GM23338 (cell line): Measurements from ENCODE around the gene DDI2. TPM values are rescaled to one million over a fixed set of nuclear protein-coding genes. Genes with fewer than 3 reads are reported as not detected.

Experiments used
- ATAC-seq: fragments of 200-7000 bp; cut with Tn5 transposase; 3 replicates; pipeline ENCODE4 v1.9.1; 2020
- DNase-seq: peaks from one replicate; pipeline ENCODE4 v3.0.0-alpha.2; 2015; ENCODE audit warnings: low spot score
- H2AFZ ChIP-seq: fragments of 200-600 bp; sonication (generic); 2 replicates; pipeline ENCODE4 v1.8.0; 2016; ENCODE audit warnings: antibody characterized with exemption, mild to moderate bottlenecking, moderate library complexity
- H3F3A ChIP-seq: fragments of 200-600 bp; sonication (generic); replicated peaks from 2 replicates; pipeline ENCODE4 v1.8.0; 2017; ENCODE audit warnings: antibody characterized with exemption, mixed run types, low read depth
- H3K27ac ChIP-seq: fragments of 200-600 bp; sonication (generic); 2 replicates; pipeline ENCODE4 v1.6.1; 2016; ENCODE audit warnings: low read depth
- H3K27me3 ChIP-seq: fragments of 200-600 bp; sonication (generic); 2 replicates; pipeline ENCODE4 v1.8.0; 2016; ENCODE audit warnings: mild to moderate bottlenecking, mixed run types, moderate library complexity; ENCODE audit not compliant: insufficient read depth
- H3K36me3 ChIP-seq: fragments of 200-600 bp; sonication (generic); 2 replicates; pipeline ENCODE4 v1.8.0; 2016; ENCODE audit warnings: mild to moderate bottlenecking; ENCODE audit not compliant: insufficient read depth
- H3K4me1 ChIP-seq: fragments of 200-600 bp; sonication (generic); 2 replicates; pipeline ENCODE4 v1.8.0; 2016; ENCODE audit warnings: mild to moderate bottlenecking, moderate library complexity; ENCODE audit not compliant: insufficient read depth
- H3K4me2 ChIP-seq: fragments of 200-600 bp; sonication (generic); 2 replicates; pipeline ENCODE4 v1.7.1; 2017; ENCODE audit warnings: mixed run types
- H3K4me3 ChIP-seq: fragments of 200-600 bp; sonication (generic); 2 replicates; pipeline ENCODE4 v1.6.1; 2016; ENCODE audit warnings: mixed run types
- H3K79me2 ChIP-seq: fragments of 200-600 bp; sonication (generic); replicated peaks from 2 replicates; pipeline ENCODE4 v1.8.0; 2017; ENCODE audit warnings: mild to moderate bottlenecking; ENCODE audit not compliant: insufficient read depth
- H3K9me2 ChIP-seq: fragments of 200-600 bp; sonication (generic); 2 replicates; pipeline ENCODE4 v1.8.0; 2017; ENCODE audit not compliant: insufficient read depth
- H4K20me1 ChIP-seq: fragments of 200-600 bp; sonication (generic); replicated peaks from 2 replicates; pipeline ENCODE4 v1.8.0; 2017; ENCODE audit warnings: mild to moderate bottlenecking; ENCODE audit not compliant: insufficient read depth
- H3K27ac Mint-ChIP-seq: 2 replicates; pipeline ENCODE4 v1.8.0; 2020; ENCODE audit warnings: inconsistent platforms, mild to moderate bottlenecking, moderate library complexity, mixed read lengths
- H3K27me3 Mint-ChIP-seq: 3 replicates; pipeline ENCODE4 v1.8.0; 2022; ENCODE audit warnings: low read depth, mild to moderate bottlenecking, moderate library complexity, mixed read lengths, inconsistent platforms; ENCODE audit not compliant: insufficient read depth, poor library complexity
- H3K36me3 Mint-ChIP-seq: 3 replicates; pipeline ENCODE4 v1.8.0; 2021; ENCODE audit warnings: low read depth, mild to moderate bottlenecking, inconsistent platforms, moderate library complexity, mixed read lengths
- H3K4me1 Mint-ChIP-seq: 3 replicates; pipeline ENCODE4 v1.8.0; 2020; ENCODE audit warnings: mild to moderate bottlenecking, inconsistent platforms, mixed read lengths
- H3K4me3 Mint-ChIP-seq: 3 replicates; pipeline ENCODE4 v1.8.0; 2021; ENCODE audit warnings: moderate library complexity, mild to moderate bottlenecking, inconsistent platforms, mixed read lengths
- H3K9me3 Mint-ChIP-seq: 3 replicates; pipeline ENCODE4 v1.8.0; 2020; ENCODE audit warnings: moderate library complexity, mild to moderate bottlenecking, inconsistent platforms, mixed read lengths
- CREB1 ChIP-seq: fragments of 250-450 bp; sonication (Bioruptor Pico); IDR thresholded peaks from 2 replicates; pipeline ENCODE4 v1.5.0; 2020; ENCODE audit warnings: low read depth, mild to moderate bottlenecking, moderate library complexity
- CTCF ChIP-seq, 2 experiments: fragments of 200-600 bp in 1 of 2; sonication (generic) in 1 of 2; conservative IDR thresholded peaks; 2 replicates each; pipeline versions ENCODE4 v1.5.1 to v1.6.1; 2016 to 2017; ENCODE audit warnings: antibody characterized with exemption in 2 of 2, low read depth in 2 of 2, mild to moderate bottlenecking in 2 of 2, moderate library complexity in 1 of 2
- EZH2 ChIP-seq: fragments of 200-600 bp; sonication (generic); IDR thresholded peaks from one replicate; pipeline ENCODE4 v1.8.0; 2017; ENCODE audit warnings: antibody characterized with exemption, mild to moderate bottlenecking, low read depth; ENCODE audit not compliant: unreplicated experiment
- JUNB ChIP-seq: IDR thresholded peaks from one replicate; pipeline ENCODE4 v1.6.1; 2016; ENCODE audit warnings: antibody characterized with exemption; ENCODE audit not compliant: unreplicated experiment
- REST ChIP-seq: IDR thresholded peaks from one replicate; pipeline ENCODE4 v1.6.1; 2018; ENCODE audit warnings: antibody characterized with exemption; ENCODE audit not compliant: unreplicated experiment
- ZNF114 ChIP-seq: fragments of 250-450 bp; sonication (Bioruptor Pico); IDR thresholded peaks from 2 replicates; pipeline ENCODE4 v1.5.0; 2020; ENCODE audit warnings: mild to moderate bottlenecking, moderate library complexity
- ZNF331 ChIP-seq: fragments of 250-450 bp; sonication (Bioruptor Pico); IDR thresholded peaks from 2 replicates; pipeline ENCODE4 v1.5.0; 2020; ENCODE audit warnings: low read depth, mild to moderate bottlenecking, moderate library complexity
- polyA plus RNA-seq: library from polyadenylated mRNA; unstranded; fragments of >200 nt; fragmentation: Nextera tagmentation; extraction: Ambion mirVana; gene quantifications from 2 replicates; pipeline ENCODE4 v1.2.1, GENCODE V29; 2016
- total RNA-seq: library from RNA; depleted of rRNA; stranded (reverse); fragments of >200 nt; shearing (Covaris generic); gene quantifications from 2 replicates; pipeline ENCODE4 v1.2.3, GENCODE V29; 2014
- TF ChIP-seq, protein P1 (sequence below): IDR thresholded peaks from 2 replicates; pipeline ENCODE4 v1.6.1; 2016; ENCODE audit warnings: antibody characterized with exemption

Gene DDI2
- total and polyA plus RNA-seq, 2 experiments from 2014 or later = 8.0 to 43.3 TPM

DNA sequence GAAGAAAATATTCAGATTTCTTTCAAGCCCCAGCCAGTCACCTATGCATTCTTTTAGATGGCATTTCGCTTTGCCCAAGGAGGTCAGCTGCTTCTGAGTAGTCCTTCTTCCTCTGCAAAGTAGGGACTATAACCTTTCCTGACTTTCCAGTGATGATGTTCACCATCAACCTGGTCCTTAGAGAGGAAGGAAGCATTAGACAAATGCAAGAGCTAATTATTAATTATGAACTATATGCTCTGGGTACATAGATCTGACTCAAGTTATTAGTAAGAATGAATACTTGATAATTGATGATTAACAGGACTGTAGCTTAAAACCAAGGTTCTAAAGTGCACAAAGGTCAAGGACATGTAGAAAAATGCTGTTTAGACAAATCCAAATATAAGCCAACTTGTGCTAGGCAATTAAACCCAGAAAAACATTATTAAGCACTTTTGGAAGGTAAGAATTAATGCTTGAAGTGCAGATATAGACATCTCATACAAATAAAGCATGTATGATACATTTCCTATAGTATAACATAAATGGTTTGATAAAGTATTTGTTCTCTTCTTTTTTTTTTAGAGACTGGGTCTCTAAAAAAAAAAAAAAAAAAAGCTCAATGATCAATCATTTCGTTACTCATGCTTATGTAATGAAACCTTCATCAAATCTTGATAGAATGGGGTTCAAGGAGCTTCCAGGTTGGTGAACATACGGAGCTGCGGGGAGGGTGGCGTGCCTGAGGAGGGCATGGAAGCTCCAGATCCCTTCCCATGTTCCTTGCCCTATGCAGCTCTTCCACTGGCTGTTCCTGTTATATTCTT, 21.2 kb upstream of the DDI2 start:
- Histone ChIP-seq H3K27ac (no peak overlapping the region), H3F3A (no peaks in the 10 kb centered on the region), H3K36me3 (no peaks in the 10 kb centered on the region), H3K27me3 (no peaks in the 10 kb centered on the region), H2AFZ (0 out of 2 replicates have a peak overlapping the region, but pooled peaks have one; percentile 66), H3K79me2 (no peaks in the 10 kb centered on the region), H3K4me3 (no peak overlapping the region), H3K9me2 (no peaks in the 10 kb centered on the region), H3K4me2 (no peak overlapping the region), H3K4me1 (no peaks in the 10 kb centered on the region), H4K20me1 (no peaks in the 10 kb centered on the region)
- Mint-ChIP-seq H3K36me3 (no peaks in the 10 kb centered on the region), H3K9me3 (no peaks in the 10 kb centered on the region), H3K4me1 (peaks cover 14% of the 10 kb centered on the region; the same call in 2 of the 3 replicates), H3K27ac (no peak overlapping the region), H3K27me3 (peaks cover 4% of the 10 kb centered on the region), H3K4me3 (no peak overlapping the region; the same call in 2 of the 3 replicates)
- TF ChIP-seq CREB1 (no peak), ZNF331 (CRISPR knock-in tag) (no peak), ZNF114 (CRISPR knock-in tag) (no peak), REST (no peak), JUNB (no peak), CTCF (conservative IDR thresholded peaks at IDR 0.05; ENCODE audit: low read depth in 2 of 2) (no peak), EZH2 (no peak)
- TF ChIP-seq, protein P1, sequence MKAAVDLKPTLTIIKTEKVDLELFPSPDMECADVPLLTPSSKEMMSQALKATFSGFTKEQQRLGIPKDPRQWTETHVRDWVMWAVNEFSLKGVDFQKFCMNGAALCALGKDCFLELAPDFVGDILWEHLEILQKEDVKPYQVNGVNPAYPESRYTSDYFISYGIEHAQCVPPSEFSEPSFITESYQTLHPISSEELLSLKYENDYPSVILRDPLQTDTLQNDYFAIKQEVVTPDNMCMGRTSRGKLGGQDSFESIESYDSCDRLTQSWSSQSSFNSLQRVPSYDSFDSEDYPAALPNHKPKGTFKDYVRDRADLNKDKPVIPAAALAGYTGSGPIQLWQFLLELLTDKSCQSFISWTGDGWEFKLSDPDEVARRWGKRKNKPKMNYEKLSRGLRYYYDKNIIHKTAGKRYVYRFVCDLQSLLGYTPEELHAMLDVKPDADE = no peak
- no peak for DNase-seq
- ATAC-seq = no peak
